Astrocyte of the cerebellum (primary cell): Measurements from ENCODE around the gene PITPNC1.

Experiments
- DNase-seq: peaks from one replicate; pipeline ENCODE4 v3.0.0-alpha.2; 2011; ENCODE audit warnings: low read depth
- H3K4me3 ChIP-seq: 2 replicates; pipeline ENCODE4 v1.5.1; 2011; ENCODE audit warnings: mild to moderate bottlenecking, low read depth, low read length, moderate library complexity
- CTCF ChIP-seq: IDR thresholded peaks from 2 replicates; pipeline ENCODE4 v1.5.1; 2012; ENCODE audit warnings: low read length, low read depth, moderate library complexity, mild to moderate bottlenecking; ENCODE audit errors: missing control alignments
- in situ Hi-C: cut with HindIII; loops from 2 replicates; pipeline ENCODE4 v1.10.0; 2017; ENCODE audit warnings: low sequenced_read_pairs

The PITPNC1 gene

GRCh38 chr17:67448449-67448848, 71.4 kb downstream of the PITPNC1 start:
- in situ Hi-C loops = no loop called here
- no peak for TF ChIP-seq CTCF

GRCh38 chr17:67449065-67449464, 72.0 kb downstream of the PITPNC1 start:
- no peak overlapping the region for H3K4me3 ChIP-seq
- no peak for DNase-seq
- TF ChIP-seq CTCF = no peak
- in situ Hi-C loops = no loop called here

More at GRCh38 chr17:67448449-67448848, 71.4 kb downstream of the PITPNC1 start:
- H3K4me3 ChIP-seq = no peak overlapping the region
- DNase-seq = no peak

GRCh38 chr17:67449845-67450755, 73.0 kb downstream of the PITPNC1 start:
- in situ Hi-C loops = loop anchor here (5.0 kb wide), 1 partner anchor 37 kb away; no protein-coding TSS in a partner anchor
- H3K4me3 ChIP-seq = no peak overlapping the region
- no peak for DNase-seq
- no peak for TF ChIP-seq CTCF

GRCh38 chr17:67452681-67453554, 75.8 kb downstream of the PITPNC1 start:
- in situ Hi-C loops = loop anchor here (5.0 kb wide), 1 partner anchor 34 kb away; no protein-coding TSS in a partner anchor
- no peak for DNase-seq
- no peak overlapping the region for H3K4me3 ChIP-seq
- TF ChIP-seq CTCF = no peak

GRCh38 chr17:67456103-67456502, 79.0 kb downstream of the PITPNC1 start:
- no peak for DNase-seq
- in situ Hi-C loops = no loop called here
- no peak for TF ChIP-seq CTCF
- H3K4me3 ChIP-seq = no peak overlapping the region

- H3K4me3 ChIP-seq = no peak overlapping the region
- in situ Hi-C loops = no loop called here
- no peak for TF ChIP-seq CTCF
- DNase-seq = no peak
Measured at GRCh38 chr17:67456889-67457288, 79.8 kb downstream of the PITPNC1 start.
